Left lung (tissue), 10 donors: ENCODE data around the gene PLEKHA5. TPM values are rescaled to one million over a fixed set of nuclear protein-coding genes. Genes with fewer than 3 reads are reported as not detected.

Source experiments
- ATAC-seq: fragments of 200-7000 bp; cut with Tn5 transposase; one replicate; pipeline ENCODE4 v1.9.1; 2020; ENCODE audit warnings: moderate library complexity
- DNase-seq, 4 donors: peaks; one replicate each; pipeline ENCODE4 v3.0.0-alpha.2; 2013 to 2020
- H3K27ac ChIP-seq, 2 donors: fragments of 200-600 bp; sonication (generic) in 1 of 2; one replicate each; pipeline versions ENCODE4 v1.5.0 to v1.8.0; 2020 to 2021
- H3K27me3 ChIP-seq, 2 donors: fragments of 200-600 bp; sonication (generic) in 1 of 2; one replicate each; pipeline versions ENCODE4 v1.5.0 to v1.8.0; 2020 to 2021
- H3K36me3 ChIP-seq, 2 donors: fragments of 200-600 bp; sonication (generic) in 1 of 2; one replicate each; pipeline versions ENCODE4 v1.5.0 to v1.8.0; 2020 to 2021
- H3K4me1 ChIP-seq, 2 donors: fragments of 200-600 bp; one replicate each; pipeline ENCODE4 v1.8.0; 2021
- H3K4me3 ChIP-seq, 2 donors: fragments of 200-600 bp; sonication (generic) in 1 of 2; one replicate each; pipeline versions ENCODE4 v1.5.0 to v1.8.0; 2020 to 2021; ENCODE audit warnings: mild to moderate bottlenecking in 1 of 2
- H3K9me3 ChIP-seq, 2 donors: fragments of 200-600 bp; sonication (generic) in 1 of 2; one replicate each; pipeline versions ENCODE4 v1.5.0 to v1.8.0; 2020 to 2021
- CTCF ChIP-seq, 2 donors: fragments of 200-600 bp; sonication (generic) in 1 of 2; IDR thresholded peaks; one replicate each; pipeline versions ENCODE4 v1.5.0 to v1.8.0; 2021; ENCODE audit warnings: antibody characterized with exemption in 2 of 2
- intact Hi-C, 2 donors: fragments of 100-400 bp; cut with DNase I; formaldehyde crosslinking; loops; one replicate each; pipeline versions ENCODE4 v1.11.2 to v1.14.2; 2022
- polyA plus RNA-seq, 6 donors: library from polyadenylated mRNA; unstranded; fragments of 120-200 nt; gene quantifications; one replicate each; pipeline ENCODE4 v1.2.1, GENCODE V29; 2013; ENCODE audit not compliant: insufficient read length in 6 of 6
- total RNA-seq, 2 donors: library from RNA; stranded (reverse); fragmentation: NEBNext Ultra II Directional; extraction: Animal tissue kit (Norgen Biotek cat#: 25700); gene quantifications; one replicate each; pipeline ENCODE4 v1.2.1, GENCODE V29; 2021
- donor health status: DM: no; HTN: yes; CAD: no.
- donor health status: DM: no; HTN: no; CAD: no.

PLEKHA5 gene
- total and polyA plus RNA-seq, 8 donors: 20.4 to 43.6 (median 38.0) TPM

GRCh38 chr12:19194963-19195362, 65.4 kb downstream of the PLEKHA5 start:
- intact Hi-C loops: no loop called here
- no peak for TF ChIP-seq CTCF (IDR thresholded peaks at IDR 0.05)
- no peak for DNase-seq

GRCh38 chr12:19196959-19197630, 67.6 kb downstream of the PLEKHA5 start:
- intact Hi-C loops: no loop called here
- Histone ChIP-seq H3K36me3 (no peaks in the 10 kb centered on the region), H3K9me3 (no peaks in the 10 kb centered on the region), H3K4me3 (no peak overlapping the region), H3K27ac (no peak overlapping the region), H3K4me1 (no peaks in the 10 kb centered on the region), H3K27me3 (no peaks in the 10 kb centered on the region)
- ATAC-seq: no peak
- DNase-seq: no peak
- TF ChIP-seq CTCF (IDR thresholded peaks at IDR 0.05): no peak

More at GRCh38 chr12:19194963-19195362, 65.4 kb downstream of the PLEKHA5 start:
- ATAC-seq: no peak
- peaks cover 0 to 16% of the 10 kb centered on the region in 2 donors for H3K4me1 ChIP-seq
- H3K4me3 ChIP-seq: no peak overlapping the region
- no peaks in the 10 kb centered on the region for H3K36me3 ChIP-seq
- no peaks in the 10 kb centered on the region for H3K27me3 ChIP-seq
- no peaks in the 10 kb centered on the region for H3K9me3 ChIP-seq
- H3K27ac ChIP-seq: no peak overlapping the region

GRCh38 chr12:19198272-19198671, 68.7 kb downstream of the PLEKHA5 start:
- DNase-seq (no peak), ATAC-seq (no peak)
- H3K27me3 ChIP-seq: no peaks in the 10 kb centered on the region
- H3K4me1 ChIP-seq: no peaks in the 10 kb centered on the region
- H3K4me3 ChIP-seq: no peak overlapping the region
- H3K36me3 ChIP-seq: no peaks in the 10 kb centered on the region
- H3K27ac ChIP-seq: no peak overlapping the region
- intact Hi-C loops: no loop called here
- no peaks in the 10 kb centered on the region for H3K9me3 ChIP-seq
- TF ChIP-seq CTCF (IDR thresholded peaks at IDR 0.05): no peak

GRCh38 chr12:19199332-19199731, 69.8 kb downstream of the PLEKHA5 start:
- ATAC-seq (no peak), DNase-seq (no peak)
- intact Hi-C loops: no loop called here
- Histone ChIP-seq H3K4me3 (no peak overlapping the region), H3K27me3 (no peaks in the 10 kb centered on the region), H3K9me3 (no peaks in the 10 kb centered on the region), H3K27ac (no peak overlapping the region), H3K36me3 (no peaks in the 10 kb centered on the region), H3K4me1 (no peaks in the 10 kb centered on the region)
- TF ChIP-seq CTCF (IDR thresholded peaks at IDR 0.05): no peak

- Histone ChIP-seq H3K4me3 (no peak overlapping the region), H3K27me3 (no peaks in the 10 kb centered on the region), H3K36me3 (no peaks in the 10 kb centered on the region), H3K9me3 (no peaks in the 10 kb centered on the region), H3K4me1 (no peaks in the 10 kb centered on the region), H3K27ac (no peak overlapping the region)
- intact Hi-C loops: no loop called here
- no peak for ATAC-seq
- TF ChIP-seq CTCF (IDR thresholded peaks at IDR 0.05): no peak
- no peak for DNase-seq
These were observed 70.7 kb downstream of the PLEKHA5 start for GRCh38 chr12:19200261-19200660.
